HAP-1 (cell line): Measurements from ENCODE around the gene RPTOR.

Source experiments
- DNase-seq, 2 experiments: peaks; one replicate each; pipeline ENCODE4 v3.0.0-alpha.2; 2016 to 2020; ENCODE audit warnings: low spot score in 2 of 2
- H3K27me3 ChIP-seq: fragments of 250-450 bp; sonication (Bioruptor Pico); 2 replicates; pipeline ENCODE4 v1.5.1; 2020; ENCODE audit warnings: low read depth, mild to moderate bottlenecking, moderate library complexity
- H3K36me3 ChIP-seq: fragments of 250-450 bp; sonication (Bioruptor Pico); replicated peaks from 2 replicates; pipeline ENCODE4 v1.5.1; 2020; ENCODE audit warnings: mild to moderate bottlenecking
- H3K4me1 ChIP-seq: fragments of 250-450 bp; sonication (Bioruptor Pico); 2 replicates; pipeline ENCODE4 v1.5.1; 2020; ENCODE audit warnings: mild to moderate bottlenecking
- H3K4me3 ChIP-seq: fragments of 250-450 bp; sonication (Bioruptor Pico); 2 replicates; pipeline ENCODE4 v1.5.1; 2020; ENCODE audit warnings: mild to moderate bottlenecking, moderate library complexity
- H3K9me3 ChIP-seq: fragments of 250-450 bp; sonication (Bioruptor Pico); 2 replicates; pipeline ENCODE4 v1.5.1; 2020; ENCODE audit warnings: mild to moderate bottlenecking, moderate library complexity
- in situ Hi-C: fragments of 300-500 bp; cut with MboI; formaldehyde crosslinking; loops from 3 replicates; pipeline ENCODE4 v1.14.3; 2020; ENCODE audit warnings: low sequenced_read_pairs, inconsistent platforms, mixed read lengths

The RPTOR gene

GRCh38 chr17:80858301-80859001 lies 313.8 kb downstream of the RPTOR start:
- in situ Hi-C loops: no loop called here
- no peaks in the 10 kb centered on the region for H3K27me3 ChIP-seq
- H3K9me3 ChIP-seq: no peaks in the 10 kb centered on the region
- DNase-seq: no peak
- H3K36me3 ChIP-seq: no peaks in the 10 kb centered on the region
- no peaks in the 10 kb centered on the region; the same call in 1 of the 2 replicates for H3K4me1 ChIP-seq
- H3K4me3 ChIP-seq: no peak overlapping the region

GRCh38 chr17:80859002-80859941 lies 314.6 kb downstream of the RPTOR start:
- in situ Hi-C loops: no loop called here
- no peak overlapping the region for H3K4me3 ChIP-seq
- no peaks in the 10 kb centered on the region; the same call in 1 of the 2 replicates for H3K4me1 ChIP-seq
- no peaks in the 10 kb centered on the region for H3K36me3 ChIP-seq
- DNase-seq: peak in 1 of 2 experiments; percentile 25
- H3K9me3 ChIP-seq: no peaks in the 10 kb centered on the region
- no peaks in the 10 kb centered on the region for H3K27me3 ChIP-seq

- Histone ChIP-seq H3K9me3 (no peaks in the 10 kb centered on the region), H3K27me3 (no peaks in the 10 kb centered on the region), H3K4me3 (no peak overlapping the region), H3K4me1 (no peaks in the 10 kb centered on the region; the same call in 1 of the 2 replicates), H3K36me3 (no peaks in the 10 kb centered on the region)
- DNase-seq: no peak
- in situ Hi-C loops: no loop called here
These were observed 315.5 kb downstream of the RPTOR start for GRCh38 chr17:80860101-80860671.

GRCh38 chr17:80860703-80861417 lies 316.2 kb downstream of the RPTOR start:
- H3K9me3 ChIP-seq: no peaks in the 10 kb centered on the region
- H3K4me1 ChIP-seq: no peaks in the 10 kb centered on the region; the same call in 1 of the 2 replicates
- H3K27me3 ChIP-seq: no peaks in the 10 kb centered on the region
- DNase-seq: no peak
- H3K36me3 ChIP-seq: no peaks in the 10 kb centered on the region
- no peak overlapping the region for H3K4me3 ChIP-seq
- in situ Hi-C loops: no loop called here

- Histone ChIP-seq H3K36me3 (no peaks in the 10 kb centered on the region), H3K9me3 (no peaks in the 10 kb centered on the region), H3K4me1 (no peaks in the 10 kb centered on the region; the same call in 1 of the 2 replicates), H3K27me3 (no peaks in the 10 kb centered on the region), H3K4me3 (no peak overlapping the region)
- no peak for DNase-seq
- in situ Hi-C loops: no loop called here
These were observed 316.8 kb downstream of the RPTOR start for GRCh38 chr17:80861418-80861815.

GRCh38 chr17:80861892-80862291 lies 317.3 kb downstream of the RPTOR start:
- H3K27me3 ChIP-seq: no peaks in the 10 kb centered on the region
- no peak overlapping the region for H3K4me3 ChIP-seq
- no peaks in the 10 kb centered on the region for H3K36me3 ChIP-seq
- in situ Hi-C loops: no loop called here
- no peaks in the 10 kb centered on the region; the same call in 1 of the 2 replicates for H3K4me1 ChIP-seq
- no peaks in the 10 kb centered on the region for H3K9me3 ChIP-seq
- no peak for DNase-seq

- in situ Hi-C loops: no loop called here
These were observed 317.9 kb downstream of the RPTOR start for GRCh38 chr17:80862481-80862961.

GRCh38 chr17:80862978-80863377 lies 318.3 kb downstream of the RPTOR start:
- in situ Hi-C loops: no loop called here
- H3K9me3 ChIP-seq: no peaks in the 10 kb centered on the region
- no peaks in the 10 kb centered on the region for H3K36me3 ChIP-seq
- H3K27me3 ChIP-seq: no peaks in the 10 kb centered on the region
- H3K4me3 ChIP-seq: no peak overlapping the region
- H3K4me1 ChIP-seq: no peaks in the 10 kb centered on the region; the same call in 1 of the 2 replicates
- no peak for DNase-seq

More at GRCh38 chr17:80862481-80862961, 317.9 kb downstream of the RPTOR start:
- Histone ChIP-seq H3K9me3 (no peaks in the 10 kb centered on the region), H3K4me1 (no peaks in the 10 kb centered on the region; the same call in 1 of the 2 replicates), H3K27me3 (no peaks in the 10 kb centered on the region), H3K36me3 (no peaks in the 10 kb centered on the region), H3K4me3 (no peak overlapping the region)
- DNase-seq: no peak

- Histone ChIP-seq H3K9me3 (no peaks in the 10 kb centered on the region), H3K27me3 (no peaks in the 10 kb centered on the region), H3K4me1 (no peaks in the 10 kb centered on the region; the same call in 1 of the 2 replicates), H3K4me3 (no peak overlapping the region), H3K36me3 (no peaks in the 10 kb centered on the region)
- in situ Hi-C loops: no loop called here
- no peak for DNase-seq
These were observed 319.0 kb downstream of the RPTOR start for GRCh38 chr17:80863626-80864025.

- Histone ChIP-seq H3K27me3 (no peaks in the 10 kb centered on the region), H3K36me3 (no peaks in the 10 kb centered on the region), H3K4me1 (no peaks in the 10 kb centered on the region; the same call in 1 of the 2 replicates), H3K9me3 (no peaks in the 10 kb centered on the region), H3K4me3 (no peak overlapping the region)
- in situ Hi-C loops: no loop called here
- no peak for DNase-seq
These were observed 320.1 kb downstream of the RPTOR start for GRCh38 chr17:80864751-80865150.

- in situ Hi-C loops: no loop called here
- H3K4me3 ChIP-seq: no peak overlapping the region
- DNase-seq: peak; percentile 50 to 82
- no peaks in the 10 kb centered on the region for H3K27me3 ChIP-seq
- H3K4me1 ChIP-seq: no peaks in the 10 kb centered on the region
- H3K36me3 ChIP-seq: no peaks in the 10 kb centered on the region
- H3K9me3 ChIP-seq: no peaks in the 10 kb centered on the region
These were observed 321.6 kb downstream of the RPTOR start for GRCh38 chr17:80866050-80866793.

- no peaks in the 10 kb centered on the region for H3K36me3 ChIP-seq
- H3K4me1 ChIP-seq: no peaks in the 10 kb centered on the region
- H3K27me3 ChIP-seq: no peaks in the 10 kb centered on the region
- H3K4me3 ChIP-seq: no peak overlapping the region
- H3K9me3 ChIP-seq: no peaks in the 10 kb centered on the region
- no peak for DNase-seq
- in situ Hi-C loops: no loop called here
These were observed 323.5 kb downstream of the RPTOR start for GRCh38 chr17:80868022-80868609.
